GM12874 (cell line): ENCODE data around the gene PAX2.

Source experiments
- CTCF ChIP-seq: IDR thresholded peaks from 2 replicates; pipeline ENCODE4 v1.5.1; 2011; ENCODE audit warnings: low read depth, mild to moderate bottlenecking, control low read depth, low read length, moderate library complexity; ENCODE audit not compliant: insufficient read depth

PAX2 gene

DNA sequence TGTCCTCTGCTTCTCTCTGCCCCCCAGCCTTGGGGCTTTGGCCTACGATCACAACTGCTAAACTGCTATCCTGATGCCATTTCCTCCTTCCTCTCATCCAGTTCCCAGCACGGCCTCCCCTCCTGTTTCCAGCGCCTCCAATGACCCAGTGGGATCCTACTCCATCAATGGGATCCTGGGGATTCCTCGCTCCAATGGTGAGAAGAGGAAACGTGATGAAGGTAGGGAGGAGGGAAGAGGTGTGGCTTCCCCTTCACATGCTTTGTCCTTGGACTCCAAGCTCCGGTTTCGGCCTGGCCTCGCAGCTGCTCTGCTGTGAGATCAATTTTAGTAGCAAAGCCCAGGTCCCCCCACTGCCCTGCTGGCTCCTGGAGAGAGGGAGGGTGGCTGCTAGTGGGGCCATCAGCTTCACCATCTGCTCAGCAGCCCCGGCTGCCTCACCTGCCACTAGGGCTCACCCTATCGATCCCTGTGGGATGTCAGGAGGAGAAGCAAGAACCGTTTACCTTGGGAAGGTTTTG, 35.8 kb downstream of the PAX2 start:
- no peak for TF ChIP-seq CTCF

DNA sequence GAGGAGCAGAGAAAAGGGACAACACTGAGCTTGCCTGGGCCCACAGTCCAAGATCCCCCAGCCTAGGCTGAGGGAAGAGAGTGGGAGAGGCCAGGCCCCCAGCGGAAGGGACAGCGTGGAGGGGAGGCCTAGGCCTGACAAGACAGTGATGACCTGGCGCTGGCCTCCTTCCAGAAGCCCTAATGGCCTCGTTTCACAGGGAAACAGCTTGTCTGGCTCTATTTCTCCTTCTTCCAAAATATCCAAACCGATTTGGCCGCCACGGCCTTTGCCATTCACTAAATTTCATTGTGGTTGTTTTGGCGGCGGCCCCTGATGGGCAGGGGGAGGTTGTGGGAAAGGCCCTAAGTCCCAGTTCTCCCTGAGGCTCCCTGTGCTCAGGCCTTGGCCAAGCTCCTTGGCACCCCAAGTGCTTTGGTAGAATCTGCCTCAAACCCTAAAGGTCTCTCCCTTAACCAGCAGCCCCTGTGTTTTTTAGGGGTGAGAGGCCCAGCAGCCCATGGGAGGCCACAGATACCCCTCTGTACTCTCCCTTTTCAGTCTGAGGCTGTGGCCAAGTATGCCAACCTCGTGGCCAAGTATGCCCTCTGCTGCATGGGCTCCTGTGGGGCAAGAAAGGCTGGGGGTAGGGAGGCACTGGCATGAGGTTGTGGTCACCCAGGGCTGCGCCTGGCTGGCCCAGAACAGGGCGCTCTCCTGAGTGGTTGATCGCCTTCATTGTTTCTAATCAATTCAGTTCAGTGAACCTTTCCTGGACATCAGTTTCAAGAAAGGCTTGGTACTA, 37.3 kb downstream of the PAX2 start:
- no peak for TF ChIP-seq CTCF

GRCh38 chr10:100784126-100784525, 38.7 kb downstream of the PAX2 start:
- TF ChIP-seq CTCF, result no peak

DNA sequence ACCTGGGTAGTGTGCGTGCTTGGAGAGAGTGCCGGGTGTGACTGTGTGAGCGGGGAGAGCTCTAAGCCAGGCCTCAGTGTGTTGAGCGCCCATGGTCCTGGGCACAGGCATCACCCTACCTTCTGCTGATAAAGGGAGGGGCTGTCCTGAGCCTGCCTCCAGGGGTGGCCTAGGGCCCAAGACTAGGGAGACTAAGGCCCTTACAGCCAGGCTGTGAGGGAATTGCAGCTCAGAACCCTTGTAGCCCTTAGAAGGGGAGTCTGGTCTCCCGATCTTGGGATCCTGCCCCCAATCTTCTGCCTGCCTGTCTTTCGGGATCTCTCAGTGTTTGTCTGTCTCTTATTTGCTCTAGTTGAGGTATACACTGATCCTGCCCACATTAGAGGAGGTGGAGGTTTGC, 41.2 kb downstream of the PAX2 start:
- TF ChIP-seq CTCF, result no peak

- no peak for TF ChIP-seq CTCF
Observed at GRCh38 chr10:100788002-100788903, 42.9 kb downstream of the PAX2 start.

DNA sequence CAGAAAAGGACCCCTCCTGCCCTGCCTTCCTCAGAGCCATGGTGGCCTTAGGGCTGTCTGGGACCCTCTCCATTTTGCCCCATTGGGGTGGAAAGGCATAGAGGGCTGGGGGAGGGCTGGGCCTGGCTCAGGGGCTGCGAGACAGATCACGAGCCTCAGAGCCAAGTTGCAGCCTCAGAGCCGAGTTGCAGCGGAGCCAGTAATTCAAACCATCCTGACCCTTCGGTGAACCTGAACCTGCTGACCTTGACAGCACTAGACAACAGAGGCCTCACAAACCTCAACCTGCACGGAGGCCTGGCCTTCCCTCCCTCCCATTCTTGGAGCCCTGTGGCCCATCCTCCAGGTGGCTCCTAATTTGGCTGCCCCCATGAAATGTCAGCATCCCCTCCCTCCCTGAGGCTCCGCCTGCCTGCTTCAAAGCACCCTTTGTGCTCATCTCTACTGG, 45.4 kb downstream of the PAX2 start:
- TF ChIP-seq CTCF, result no peak

- TF ChIP-seq CTCF, result no peak
Observed at GRCh38 chr10:100791369-100792058, 46.1 kb downstream of the PAX2 start.
